ENCODE data around the gene ANKRD9.

DNA sequence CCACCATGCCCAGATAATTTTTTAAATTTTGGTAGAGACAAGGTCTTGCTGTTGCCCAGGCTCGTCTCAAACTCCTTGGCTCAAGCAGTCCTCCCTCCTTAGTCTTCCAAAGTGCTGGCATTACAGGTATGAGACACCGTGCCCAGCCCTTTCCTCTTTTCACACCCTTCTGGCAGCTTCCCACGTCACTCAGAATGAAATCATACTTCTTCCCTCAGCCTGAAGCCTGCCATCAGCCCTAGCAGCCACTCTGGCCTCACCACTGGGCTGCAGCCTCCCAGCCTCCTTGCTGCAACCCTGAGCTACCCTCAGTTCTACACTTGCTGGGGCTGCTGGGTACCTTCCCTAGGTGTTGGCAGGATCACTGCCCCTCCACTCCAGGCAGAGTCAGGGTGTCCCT lies 18.2 kb downstream of the ANKRD9 start:
- TF ChIP-seq POLR2A (IDR thresholded peaks at IDR 0.05) (no peak), POLR2AphosphoS5 (IDR thresholded peaks at IDR 0.05) (no peak), CTCF (IDR thresholded peaks at IDR 0.05) (no peak)

Data from breast epithelium (tissue), 3 donors.